Measurements from ENCODE around the gene CAMTA1.

- TF ChIP-seq POU6F1 (CRISPR knock-in tag; IDR thresholded peaks at IDR 0.05; ENCODE audit: borderline replicate concordance, low read depth), result no peak
- no peak for TF ChIP-seq PATZ1 (CRISPR knock-in tag; IDR thresholded peaks at IDR 0.05; ENCODE audit: borderline replicate concordance)
- TF ChIP-seq TOX (CRISPR knock-in tag; IDR thresholded peaks at IDR 0.05; ENCODE audit: borderline replicate concordance), result no peak
- TF ChIP-seq RARB (CRISPR knock-in tag; IDR thresholded peaks at IDR 0.05), result no peak
- TF ChIP-seq OSR1 (CRISPR knock-in tag; IDR thresholded peaks at IDR 0.05), result no peak
- TF ChIP-seq BACH2 (CRISPR knock-in tag; IDR thresholded peaks at IDR 0.05; ENCODE audit: borderline replicate concordance), result no peak
- TF ChIP-seq PPARA (CRISPR knock-in tag; IDR thresholded peaks at IDR 0.05; ENCODE audit: borderline replicate concordance), result no peak
- TF ChIP-seq CSRNP3 (CRISPR knock-in tag; IDR thresholded peaks at IDR 0.05), result no peak
- TF ChIP-seq CREB5 (CRISPR knock-in tag; IDR thresholded peaks at IDR 0.05; ENCODE audit: low read depth), result no peak
- no peak for TF ChIP-seq ZNF70 (CRISPR knock-in tag; IDR thresholded peaks at IDR 0.05)
- no peak for TF ChIP-seq ZFP30 (CRISPR knock-in tag; IDR thresholded peaks at IDR 0.05)
- TF ChIP-seq ZC3H10 (CRISPR knock-in tag; IDR thresholded peaks at IDR 0.05), result no peak
- no peak for TF ChIP-seq CSDC2 (CRISPR knock-in tag; IDR thresholded peaks at IDR 0.05)
Measured at GRCh38 chr1:6891781-6892579, 106.7 kb downstream of the CAMTA1 start.
